ENCODE results near the gene SCARB1.
A peak's percentile ranks its signal among the peaks of the same experiment; 100 is the strongest.

Gene SCARB1

GRCh38 chr12:124771462-124772288, 92.0 kb downstream of the SCARB1 start:
- DNase-seq = peak; percentile 73

GRCh38 chr12:124770728-124771127, 92.9 kb downstream of the SCARB1 start:
- DNase-seq = no peak

- no peak for DNase-seq
Measured at GRCh38 chr12:124769881-124770512, 93.7 kb downstream of the SCARB1 start.

GRCh38 chr12:124769163-124769530, 94.5 kb downstream of the SCARB1 start:
- DNase-seq = no peak

- DNase-seq = no peak
Measured at GRCh38 chr12:124768452-124769162, 95.1 kb downstream of the SCARB1 start.

- DNase-seq = peak; percentile 69
Measured at GRCh38 chr12:124767066-124767821, 96.4 kb downstream of the SCARB1 start.

- no peak for DNase-seq
Measured at GRCh38 chr12:124766727-124767065, 97.0 kb downstream of the SCARB1 start.

GRCh38 chr12:124765581-124766489, 97.8 kb downstream of the SCARB1 start:
- no peak for DNase-seq

- DNase-seq = no peak
Measured at GRCh38 chr12:124764870-124765580, 98.6 kb downstream of the SCARB1 start.

- DNase-seq = no peak
Measured at GRCh38 chr12:124764451-124764850, 99.2 kb downstream of the SCARB1 start.

- no peak for DNase-seq
Measured at GRCh38 chr12:124763594-124763979, 100.1 kb downstream of the SCARB1 start.

GRCh38 chr12:124762791-124763593, 100.7 kb downstream of the SCARB1 start:
- DNase-seq = no peak

GRCh38 chr12:124762384-124762783, 101.3 kb downstream of the SCARB1 start:
- no peak for DNase-seq

GRCh38 chr12:124761871-124762270, 101.8 kb downstream of the SCARB1 start:
- no peak for DNase-seq

- no peak for DNase-seq
Measured at GRCh38 chr12:124761056-124761455, 102.6 kb downstream of the SCARB1 start.

- DNase-seq = no peak
Measured at GRCh38 chr12:124760560-124760959, 103.1 kb downstream of the SCARB1 start.

- no peak for DNase-seq
Measured at GRCh38 chr12:124759841-124760503, 103.7 kb downstream of the SCARB1 start.

GRCh38 chr12:124758266-124759220, 105.1 kb downstream of the SCARB1 start:
- DNase-seq = no peak

GRCh38 chr12:124757329-124757728, 106.3 kb downstream of the SCARB1 start:
- DNase-seq = no peak

Data from effector CD4-positive, alpha-beta T cell (primary cell).